Common myeloid progenitor, CD34-positive (primary cell): ENCODE results near the gene SERGEF.

ENCODE experiments used
- CTCF ChIA-PET: fragments of 350-600 bp; sonication (Branson Sonifier 250); formaldehyde crosslinking; loops from one replicate; lab custom pipeline; 2021; ENCODE audit warnings: antibody characterized with exemption; lab: Charles Lee
- POLR2A ChIA-PET: fragments of 350-600 bp; sonication (Branson Sonifier 250); formaldehyde crosslinking; loops from one replicate; lab custom pipeline; 2021; ENCODE audit warnings: antibody characterized with exemption; lab: Charles Lee
- DNase-seq, 3 donors: peaks; one replicate each; pipeline versions ENCODE4 v3.0.0 to v3.0.0-alpha.2; 2013
- H3K27ac ChIP-seq, 2 experiments: 1 replicate in 1 of 2; 2 replicates in 1 of 2; pipeline ENCODE4 v1.7.0; 2013; ENCODE audit warnings: inconsistent platforms in 2 of 2, low read length in 2 of 2, mild to moderate bottlenecking in 2 of 2, low read depth in 1 of 2, moderate library complexity in 1 of 2; ENCODE audit not compliant: severe bottlenecking in 2 of 2, insufficient read depth in 1 of 2, poor library complexity in 1 of 2
- H3K27me3 ChIP-seq, 5 experiments: replicated peaks in 2 of 5; 1 replicate in 3 of 5; 2 replicates in 2 of 5; pipeline versions ENCODE4 v1.6.1 to v1.7.0; 2013; ENCODE audit warnings: low read length in 4 of 5, mild to moderate bottlenecking in 2 of 5, moderate library complexity in 2 of 5, inconsistent platforms in 1 of 5; ENCODE audit not compliant: insufficient read depth in 5 of 5, control insufficient read depth in 4 of 5
- H3K36me3 ChIP-seq, 4 experiments: 1 replicate in 2 of 4; 2 replicates in 2 of 4; pipeline versions ENCODE4 v1.6.1 to v1.7.0; 2013; ENCODE audit warnings: low read length in 3 of 4, control low read depth in 1 of 4, mild to moderate bottlenecking in 1 of 4; ENCODE audit not compliant: control insufficient read depth in 4 of 4, insufficient read depth in 4 of 4
- H3K4me1 ChIP-seq, 4 experiments: 1 replicate in 3 of 4; 2 replicates in 1 of 4; pipeline versions ENCODE4 v1.6.1 to v1.7.1; 2013; ENCODE audit warnings: low read length in 3 of 4, mild to moderate bottlenecking in 3 of 4, control low read depth in 1 of 4, inconsistent platforms in 1 of 4, moderate library complexity in 1 of 4; ENCODE audit not compliant: control insufficient read depth in 4 of 4, insufficient read depth in 4 of 4; ENCODE audit errors: control extremely low read depth in 1 of 4
- H3K4me3 ChIP-seq, 7 experiments: 1 replicate in 4 of 7; 2 replicates in 3 of 7; pipeline versions ENCODE4 v1.5.1 to v1.7.0; 2013; ENCODE audit warnings: mild to moderate bottlenecking in 7 of 7, low read length in 6 of 7, moderate library complexity in 6 of 7, inconsistent platforms in 2 of 7, low read depth in 2 of 7, control low read depth in 1 of 7; ENCODE audit not compliant: insufficient read depth in 4 of 7, control insufficient read depth in 1 of 7; ENCODE audit errors: extremely low read depth in 1 of 7
- H3K9me3 ChIP-seq, 5 experiments: 1 replicate in 4 of 5; 2 replicates in 1 of 5; pipeline versions ENCODE4 v1.6.1 to v1.7.1; 2013; ENCODE audit warnings: low read length in 4 of 5, mild to moderate bottlenecking in 2 of 5, inconsistent platforms in 1 of 5, low read depth in 1 of 5, moderate library complexity in 1 of 5; ENCODE audit not compliant: control insufficient read depth in 4 of 5, insufficient read depth in 2 of 5; ENCODE audit errors: control extremely low read depth in 1 of 5
- WGBS: methylation state at CpG from one replicate; pipeline ENCODE4 v1.1.5; 2013; ENCODE audit not compliant: insufficient coverage; 5-methylcytosine and 5-hydroxymethylcytosine counted together

SERGEF gene

GRCh38 chr11:17779861-17780594, 232.8 kb downstream of the SERGEF start:
- CTCF ChIA-PET: no interaction called here
- Histone ChIP-seq H3K36me3 (no peaks in the 10 kb centered on the region), H3K4me3 (no peak overlapping the region), H3K27me3 (no peaks in the 10 kb centered on the region), H3K4me1 (no peaks in the 10 kb centered on the region), H3K27ac (no peak overlapping the region), H3K9me3 (no peaks in the 10 kb centered on the region)
- DNase-seq: no peak
- POLR2A ChIA-PET: no interaction called here
- 95% methylated on average over 13 of the region's 14 CpGs for WGBS

- no peaks in the 10 kb centered on the region for H3K27me3 ChIP-seq
- CTCF ChIA-PET: no interaction called here
- H3K4me3 ChIP-seq: no peak overlapping the region
- H3K27ac ChIP-seq: no peak overlapping the region
- WGBS: 96% methylated on average over 39 of the region's 40 CpGs
- H3K4me1 ChIP-seq: no peaks in the 10 kb centered on the region
- POLR2A ChIA-PET: no interaction called here
- no peaks in the 10 kb centered on the region for H3K9me3 ChIP-seq
- no peaks in the 10 kb centered on the region for H3K36me3 ChIP-seq
- DNase-seq: no peak
Observed at GRCh38 chr11:17778956-17779860, 233.6 kb downstream of the SERGEF start.

- Histone ChIP-seq H3K4me1 (no peaks in the 10 kb centered on the region), H3K27ac (no peak overlapping the region), H3K9me3 (no peaks in the 10 kb centered on the region), H3K36me3 (no peaks in the 10 kb centered on the region), H3K27me3 (no peaks in the 10 kb centered on the region), H3K4me3 (no peak overlapping the region)
- WGBS: 100% methylated on average over 4 of the region's 5 CpGs
- DNase-seq: no peak
- POLR2A ChIA-PET: no interaction called here
- CTCF ChIA-PET: no interaction called here
Observed at GRCh38 chr11:17778352-17778751, 234.5 kb downstream of the SERGEF start.

- ChIA-PET POLR2A (no interaction called here), CTCF (no interaction called here)
- Histone ChIP-seq H3K27ac (no peak overlapping the region), H3K4me1 (no peaks in the 10 kb centered on the region), H3K9me3 (no peaks in the 10 kb centered on the region), H3K27me3 (no peaks in the 10 kb centered on the region), H3K36me3 (no peaks in the 10 kb centered on the region), H3K4me3 (no peak overlapping the region)
- WGBS: 96% methylated on average over 11 of the region's 13 CpGs
- no peak for DNase-seq
Observed at GRCh38 chr11:17777738-17778091, 235.1 kb downstream of the SERGEF start.

GRCh38 chr11:17777086-17777737, 235.6 kb downstream of the SERGEF start:
- POLR2A ChIA-PET: no interaction called here
- Histone ChIP-seq H3K9me3 (no peaks in the 10 kb centered on the region), H3K27me3 (no peaks in the 10 kb centered on the region), H3K4me1 (no peaks in the 10 kb centered on the region), H3K27ac (no peak overlapping the region), H3K4me3 (no peak overlapping the region), H3K36me3 (no peaks in the 10 kb centered on the region)
- WGBS: 92% methylated on average over 11 of the region's 16 CpGs
- no peak for DNase-seq
- CTCF ChIA-PET: no interaction called here

- no peak overlapping the region for H3K27ac ChIP-seq
- WGBS: 94% methylated on average over 8 of the region's 15 CpGs
- no peaks in the 10 kb centered on the region for H3K27me3 ChIP-seq
- no peaks in the 10 kb centered on the region for H3K36me3 ChIP-seq
- H3K4me1 ChIP-seq: no peaks in the 10 kb centered on the region
- ChIA-PET POLR2A (no interaction called here), CTCF (no interaction called here)
- H3K9me3 ChIP-seq: no peaks in the 10 kb centered on the region
- no peak for DNase-seq
- no peak overlapping the region for H3K4me3 ChIP-seq
Observed at GRCh38 chr11:17776212-17776875, 236.5 kb downstream of the SERGEF start.
